HG03045 (cell line): ENCODE results near the gene AP1S2.
"Not testable (repeated sequence)": the region's sequence is repeated elsewhere in the genome, so short reads cannot be mapped to it uniquely, and the experiment has no call there.

Experiments
- ATAC-seq: cut with Tn5 transposase; IDR thresholded peaks from one replicate; pipeline ENCODE4 v1.9.1; 2021; ENCODE audit warnings: mild to moderate bottlenecking, moderate library complexity; ENCODE audit not compliant: unreplicated experiment

AP1S2 gene

DNA sequence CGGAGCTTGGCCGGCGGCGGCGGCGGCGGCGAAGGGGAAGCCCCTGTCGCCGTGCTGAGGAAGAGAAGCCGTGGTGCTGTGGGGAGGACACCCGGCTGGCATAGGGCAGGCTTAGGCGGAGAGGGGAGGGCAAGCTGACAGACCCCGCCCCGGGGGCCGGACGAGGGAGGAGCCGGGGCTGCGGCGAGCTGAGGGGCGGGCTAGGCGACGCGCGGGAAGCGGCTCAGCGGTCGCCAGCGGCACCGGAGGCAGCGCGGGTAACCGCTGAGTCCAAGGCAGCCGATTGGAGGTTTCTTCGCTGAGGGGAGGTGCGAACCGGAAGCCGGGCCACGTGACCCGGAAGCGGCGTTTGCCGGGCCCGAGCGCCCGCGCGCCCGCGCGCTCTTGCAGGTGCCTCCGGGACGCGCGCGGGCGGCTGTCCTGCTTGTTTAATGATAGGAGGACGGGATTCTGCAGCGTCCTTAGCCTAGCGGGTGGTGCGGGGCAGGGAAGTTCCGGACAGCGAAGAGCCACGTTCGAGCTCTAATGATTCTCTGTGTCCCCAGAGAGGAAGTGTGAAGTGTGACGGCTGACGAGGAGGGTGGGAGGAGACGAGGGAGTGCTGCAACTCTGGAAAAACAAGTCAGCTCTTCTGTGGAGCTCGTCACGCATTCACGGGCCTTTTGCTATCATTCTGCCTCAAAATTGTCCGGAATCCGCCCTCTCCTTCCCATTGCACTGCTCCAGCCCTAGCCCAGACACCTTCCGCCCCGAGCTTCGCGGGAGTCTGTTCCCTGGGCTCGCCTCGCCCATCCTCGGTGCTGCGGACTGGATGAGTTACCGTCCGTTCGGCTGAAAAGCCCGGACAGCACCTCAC is at the start of gene AP1S2:
Gene AP1S2 (minus strand): TSS at position 102 of the 856 bp plus-strand sequence. CDS start 2,289 bp downstream, outside the sequence.
- peak; percentile 95 for ATAC-seq

- ATAC-seq: peak; percentile 94
Measured at GRCh38 chrX:15903186-15903681, 48.6 kb upstream of the AP1S2 start.

- ATAC-seq: no peak
Measured at GRCh38 chrX:15895334-15895733, 40.7 kb upstream of the AP1S2 start.

DNA sequence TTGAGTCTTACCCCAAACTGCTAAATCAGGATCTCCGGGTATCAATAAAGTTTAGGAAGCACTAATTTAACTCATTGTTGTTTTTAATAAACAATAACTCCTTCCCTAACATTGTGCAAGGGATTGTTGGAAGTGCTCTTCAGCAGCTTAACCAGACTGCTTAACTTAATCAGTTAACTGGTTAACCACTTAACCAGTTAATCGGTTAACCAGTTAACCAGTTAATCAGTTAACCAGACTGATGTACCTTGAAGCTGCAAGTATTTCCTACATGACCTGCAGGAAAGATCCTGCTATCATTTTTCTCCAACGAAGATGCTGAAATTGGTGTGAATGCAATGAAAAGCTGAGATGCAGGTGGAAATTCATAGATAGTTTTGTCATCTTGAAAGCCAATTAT is 40.1 kb upstream of the AP1S2 start:
- ATAC-seq: no peak

DNA sequence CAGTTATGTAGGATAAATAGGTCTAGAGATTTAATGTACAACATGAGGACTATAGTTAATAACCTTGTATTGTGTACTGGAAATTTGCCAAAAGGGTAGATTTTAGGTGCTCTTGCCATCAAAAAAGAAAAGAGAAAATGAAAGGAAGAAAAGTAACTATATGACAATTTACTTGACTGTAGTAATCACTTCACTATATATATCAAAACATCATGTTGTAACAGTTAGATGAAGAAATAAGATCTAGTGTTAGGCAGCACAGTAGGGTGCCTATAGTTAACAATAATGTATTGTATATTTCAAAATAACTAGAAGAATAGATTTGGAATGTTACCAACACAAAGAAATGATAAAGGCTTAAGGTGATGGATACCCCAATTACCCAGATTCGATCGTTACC is 35.9 kb upstream of the AP1S2 start:
- no peak for ATAC-seq

DNA sequence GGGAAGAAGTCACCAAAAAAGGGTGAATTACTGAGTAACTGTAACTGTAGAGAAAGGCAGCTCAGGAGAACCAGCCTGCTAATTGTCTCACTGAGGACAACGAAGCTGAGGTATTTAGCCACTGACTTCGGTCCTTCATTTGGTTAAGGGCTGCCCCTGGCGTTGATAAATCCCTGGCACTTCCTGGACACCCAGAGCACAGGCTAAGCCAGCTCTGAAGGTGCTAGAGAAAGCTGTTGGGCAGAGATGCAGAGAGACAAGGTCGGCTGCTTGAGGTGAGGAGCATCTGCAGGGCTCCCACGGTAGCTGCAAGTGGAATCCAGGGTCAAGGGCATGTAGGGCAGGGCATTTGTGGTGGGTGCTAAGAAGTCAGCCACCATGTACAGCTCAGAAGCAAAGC is 33.4 kb upstream of the AP1S2 start:
- no peak for ATAC-seq

DNA sequence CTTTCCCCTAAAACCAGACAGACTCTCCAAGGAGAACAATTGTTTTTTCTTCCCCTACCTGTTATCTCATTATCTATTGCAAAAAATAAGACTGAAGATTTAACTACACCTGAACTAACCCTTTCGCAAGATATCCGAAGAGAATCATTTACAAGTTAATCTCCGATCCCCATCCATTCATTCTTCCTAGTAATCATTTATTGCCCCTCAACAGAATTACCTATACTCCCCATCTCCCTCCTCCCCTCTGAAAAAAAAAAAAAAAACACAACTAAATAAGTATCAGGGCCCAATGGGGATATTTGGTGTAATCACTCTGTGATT is 28.9 kb upstream of the AP1S2 start:
- no peak for ATAC-seq

GRCh38 chrX:15882704-15883539 is 28.3 kb upstream of the AP1S2 start:
- ATAC-seq: no peak

DNA sequence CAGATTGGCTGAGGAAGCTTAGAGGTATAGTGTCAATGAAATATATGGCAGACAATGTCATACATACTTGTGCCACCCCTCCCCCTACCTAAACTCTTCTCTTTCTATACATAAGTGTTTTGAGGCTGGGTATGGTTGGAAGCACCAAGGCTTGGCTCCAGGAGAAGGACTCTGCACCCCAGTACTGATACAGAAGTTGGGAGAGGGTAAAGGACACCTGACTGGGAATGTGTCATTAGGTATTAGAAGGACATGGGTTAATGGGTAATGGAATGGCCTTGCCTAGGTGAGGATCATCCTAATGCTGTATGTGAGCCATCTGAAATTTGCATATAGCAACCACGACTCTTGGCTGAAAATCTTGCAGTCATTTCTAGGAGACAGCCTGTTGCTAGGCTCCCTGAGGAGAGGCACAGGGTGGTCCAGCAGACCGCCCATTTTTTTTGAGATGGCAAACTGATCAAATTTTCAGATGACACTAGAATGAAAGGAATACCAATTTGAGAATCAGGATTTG is 26.8 kb upstream of the AP1S2 start:
- ATAC-seq: no peak

- ATAC-seq: not testable (repeated sequence)
Measured at GRCh38 chrX:15877914-15878313, 23.3 kb upstream of the AP1S2 start.

- no peak for ATAC-seq
Measured at GRCh38 chrX:15877380-15877779, 22.8 kb upstream of the AP1S2 start.

GRCh38 chrX:15874672-15875071 is 20.1 kb upstream of the AP1S2 start:
- ATAC-seq: no peak

DNA sequence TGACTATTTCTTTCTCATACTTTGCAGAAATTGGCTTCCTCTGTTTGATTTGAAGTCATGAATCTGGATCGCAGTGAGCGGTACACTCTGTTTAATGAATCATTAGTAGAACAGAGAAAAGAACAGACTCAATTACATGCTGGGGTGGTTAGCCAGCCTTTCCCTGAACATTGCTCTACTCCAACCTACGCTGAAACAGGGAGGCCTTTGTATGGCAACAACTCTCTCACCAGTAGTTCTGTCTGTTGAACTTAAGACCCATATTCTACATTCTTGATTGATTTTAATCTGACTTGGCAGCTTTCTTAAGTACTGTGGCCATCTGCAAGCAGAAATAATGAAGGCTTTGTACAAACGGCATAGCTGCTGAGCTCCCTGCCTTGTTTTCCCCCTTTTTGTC is 19.0 kb upstream of the AP1S2 start:
- ATAC-seq: no peak

DNA sequence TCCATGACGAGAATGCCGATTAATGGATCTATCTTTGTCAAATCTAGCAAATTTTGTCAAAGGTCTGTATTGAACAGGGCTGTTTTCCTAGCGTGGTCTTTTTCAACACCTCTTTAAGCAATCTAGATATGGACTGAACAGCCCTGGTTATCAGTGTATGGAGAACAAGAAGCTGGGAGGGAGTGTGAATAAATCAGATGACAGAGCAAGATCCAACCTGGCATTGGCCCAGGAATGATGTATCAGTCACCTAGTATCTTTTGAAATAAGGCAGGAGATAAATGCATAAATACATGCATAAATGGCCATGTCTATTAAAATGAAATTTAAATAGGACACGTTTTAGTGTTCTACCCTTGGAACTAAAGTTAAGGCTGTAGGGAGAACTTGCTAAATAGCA is 15.7 kb upstream of the AP1S2 start:
- no peak for ATAC-seq

DNA sequence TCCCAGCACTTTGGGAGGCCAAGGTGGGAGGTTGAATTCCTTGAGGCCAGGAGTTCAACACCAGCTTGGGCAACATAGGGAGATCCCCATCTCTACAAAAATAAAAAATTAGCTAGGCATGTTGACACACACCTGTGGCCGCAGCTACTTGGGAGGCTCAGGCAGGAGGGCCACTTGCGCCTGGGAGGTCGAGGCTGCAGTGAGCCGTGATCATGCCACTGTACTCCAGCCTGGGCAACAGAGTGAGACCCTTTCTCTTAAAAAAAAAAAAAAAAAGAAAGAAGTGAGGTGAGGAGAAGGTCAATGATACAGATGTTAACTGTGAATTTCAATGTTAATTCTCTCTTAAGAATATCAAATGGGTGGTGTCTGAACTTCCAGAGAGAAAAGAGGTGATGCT is 15.1 kb upstream of the AP1S2 start:
- no peak for ATAC-seq

DNA sequence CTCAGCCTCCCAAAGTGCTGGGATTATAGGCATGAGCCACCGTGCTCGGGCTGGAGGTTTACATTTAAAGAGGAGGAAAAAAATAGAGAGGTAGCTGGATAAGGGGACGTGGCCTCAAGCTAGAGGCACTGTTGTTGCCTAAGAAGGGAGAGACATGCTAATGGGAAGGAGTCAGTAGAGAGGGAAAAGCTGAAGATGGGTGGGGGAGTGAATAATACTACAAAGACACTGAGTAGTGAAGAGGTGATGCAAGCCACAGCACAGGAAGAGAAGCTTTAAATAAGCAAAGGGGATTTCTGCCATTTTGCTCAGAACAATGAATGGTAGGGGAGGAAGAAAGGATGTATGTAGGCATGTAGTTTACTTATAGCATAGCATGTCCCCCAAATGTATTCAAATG is 11.5 kb upstream of the AP1S2 start:
- no peak for ATAC-seq

DNA sequence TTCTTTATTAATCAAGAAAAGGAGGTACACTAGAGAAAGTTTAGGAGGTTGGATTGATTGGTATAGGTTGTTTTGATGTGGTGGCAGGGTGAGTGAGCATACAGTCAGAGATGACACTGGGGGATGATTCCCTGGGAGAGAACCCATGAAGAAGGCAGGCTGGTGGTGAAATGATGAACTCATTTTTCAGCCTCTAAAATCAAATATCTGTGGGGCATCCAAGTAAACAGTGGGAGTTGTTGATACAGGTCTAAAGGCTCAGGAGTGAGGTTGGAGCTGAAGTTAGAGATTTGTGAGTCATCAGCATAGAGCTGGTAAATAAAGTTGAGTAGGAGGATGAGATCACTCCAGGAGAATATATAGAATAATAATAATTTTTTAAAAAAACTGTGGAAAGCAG is 10.0 kb upstream of the AP1S2 start:
- no peak for ATAC-seq

GRCh38 chrX:15864023-15864422 is 9.4 kb upstream of the AP1S2 start:
- no peak for ATAC-seq

GRCh38 chrX:15860921-15861320 is 6.3 kb upstream of the AP1S2 start:
- ATAC-seq: no peak

- ATAC-seq: no peak
Measured at GRCh38 chrX:15858051-15858450, 3.4 kb upstream of the AP1S2 start.

- no peak for ATAC-seq
Measured at GRCh38 chrX:15856636-15857035, 2.0 kb upstream of the AP1S2 start.

GRCh38 chrX:15856222-15856587 is 1.6 kb upstream of the AP1S2 start:
- no peak for ATAC-seq
